ENCODE measurements around the gene CYGB. TPM values are rescaled to one million over a fixed set of nuclear protein-coding genes. Genes with fewer than 3 reads are reported as not detected.
A peak's percentile ranks its signal among the peaks of the same experiment; 100 is the strongest.

The CYGB gene
- total RNA-seq, 2 experiments from 2014 or later: 0.44 to 0.57 TPM

GRCh38 chr17:76529224-76530094, 8.1 kb downstream of the CYGB start:
- ChIA-PET CTCF (ENCODE audit: unreplicated experiment) (interaction anchor here (0.6 to 1.7 kb wide), 2 partner anchors 18 to 148 kb away, joined by 3 to 7 read pairs; no protein-coding TSS in a partner anchor), POLR2A (interaction anchor here (0.6 to 3.3 kb wide), 15 partner anchors 11 to 176 kb away, joined by 3 to 53 read pairs (median 4); partner anchors contain the start of genes PRCD and PRPSAP1)
- no peaks in the 10 kb centered on the region for H4K20me1 ChIP-seq (ENCODE audit: insufficient read depth, low read length)
- H3K9me2 ChIP-seq (ENCODE audit: insufficient read depth, low read length): no peaks in the 10 kb centered on the region
- H3K4me1 ChIP-seq (ENCODE audit: insufficient read depth, low read length, poor library complexity, severe bottlenecking): peaks cover 43% of the 10 kb centered on the region
- no peaks in the 10 kb centered on the region for H3K36me3 ChIP-seq (ENCODE audit: insufficient read depth, low read length)
- peak overlapping the region; percentile 94 for H3K27ac ChIP-seq (ENCODE audit: low read depth, low read length, poor library complexity, severe bottlenecking)
- peak overlapping the region; percentile 84 for H3K4me2 ChIP-seq (ENCODE audit: low read length)
- no peak for TF ChIP-seq EZH2phosphoT487 (IDR thresholded peaks at IDR 0.05; ENCODE audit: borderline replicate concordance, low read depth, low read length)
- peak; percentile 5; the same call in 1 of the 2 replicates for TF ChIP-seq CTCF (conservative IDR thresholded peaks at IDR 0.05; ENCODE audit: low read length)
- H3K9me3 ChIP-seq (ENCODE audit: low read length): no peaks in the 10 kb centered on the region
- H2AFZ ChIP-seq (ENCODE audit: low read length): peak overlapping the region; percentile 82
- no TSS peak for BruUV-seq (replicated peaks)
- intact Hi-C loops (cut with micrococcal nuclease; ENCODE audit: unreplicated experiment): no loop called here
- peak overlapping the region; percentile 68 for H3K4me3 ChIP-seq (ENCODE audit: low read depth, low read length, poor library complexity, severe bottlenecking)
- no peaks in the 10 kb centered on the region for H3K79me2 ChIP-seq (ENCODE audit: insufficient read depth, low read depth, low read length)
- DNase-seq (ENCODE audit: low spot score): peak; percentile 50

- H4K20me1 ChIP-seq (ENCODE audit: insufficient read depth, low read length): no peaks in the 10 kb centered on the region
- H2AFZ ChIP-seq (ENCODE audit: low read length): peak overlapping the region; percentile 82
- no peaks in the 10 kb centered on the region for H3K79me2 ChIP-seq (ENCODE audit: insufficient read depth, low read depth, low read length)
- H3K9me2 ChIP-seq (ENCODE audit: insufficient read depth, low read length): no peaks in the 10 kb centered on the region
- no peaks in the 10 kb centered on the region for H3K36me3 ChIP-seq (ENCODE audit: insufficient read depth, low read length)
- no peak for TF ChIP-seq EZH2phosphoT487 (IDR thresholded peaks at IDR 0.05; ENCODE audit: borderline replicate concordance, low read depth, low read length)
- TF ChIP-seq CTCF (conservative IDR thresholded peaks at IDR 0.05; ENCODE audit: low read length): peak; percentile 75
- BruUV-seq (replicated peaks): TSS peak; percentile 75
- H3K4me2 ChIP-seq (ENCODE audit: low read length): peak overlapping the region; percentile 84
- peaks cover 43% of the 10 kb centered on the region for H3K4me1 ChIP-seq (ENCODE audit: insufficient read depth, low read length, poor library complexity, severe bottlenecking)
- POLR2A ChIA-PET: interaction anchor here (0.6 to 3.3 kb wide), 17 partner anchors 12 to 873 kb away, joined by 3 to 53 read pairs (median 4); partner anchors contain the start of genes PRCD and PRPSAP1
- peak overlapping the region; percentile 68 for H3K4me3 ChIP-seq (ENCODE audit: low read depth, low read length, poor library complexity, severe bottlenecking)
- H3K9me3 ChIP-seq (ENCODE audit: low read length): no peaks in the 10 kb centered on the region
- DNase-seq (ENCODE audit: low spot score): peak; percentile 85
- peak overlapping the region; percentile 94 for H3K27ac ChIP-seq (ENCODE audit: low read depth, low read length, poor library complexity, severe bottlenecking)
- intact Hi-C loops (cut with micrococcal nuclease; ENCODE audit: unreplicated experiment): loop anchor here (1.0 kb wide), 2 partner anchors 19 to 29 kb away; no protein-coding TSS in a partner anchor
- CTCF ChIA-PET (ENCODE audit: unreplicated experiment): interaction anchor here (0.6 to 1.8 kb wide), 9 partner anchors 17 to 254 kb away, joined by 3 to 7 read pairs (median 4); no protein-coding TSS in a partner anchor
Measured at GRCh38 chr17:76528528-76529223, 8.8 kb downstream of the CYGB start.
